LoVo (cell line): ENCODE data around the gene SH3GL1.
"Not testable (repeated sequence)": the region's sequence is repeated elsewhere in the genome, so short reads cannot be mapped to it uniquely, and the experiment has no call there.

Source experiments
- DNase-seq: peaks from one replicate; pipeline ENCODE4 v3.0.0-alpha.2; 2016; ENCODE audit warnings: low spot score

SH3GL1 gene

DNA sequence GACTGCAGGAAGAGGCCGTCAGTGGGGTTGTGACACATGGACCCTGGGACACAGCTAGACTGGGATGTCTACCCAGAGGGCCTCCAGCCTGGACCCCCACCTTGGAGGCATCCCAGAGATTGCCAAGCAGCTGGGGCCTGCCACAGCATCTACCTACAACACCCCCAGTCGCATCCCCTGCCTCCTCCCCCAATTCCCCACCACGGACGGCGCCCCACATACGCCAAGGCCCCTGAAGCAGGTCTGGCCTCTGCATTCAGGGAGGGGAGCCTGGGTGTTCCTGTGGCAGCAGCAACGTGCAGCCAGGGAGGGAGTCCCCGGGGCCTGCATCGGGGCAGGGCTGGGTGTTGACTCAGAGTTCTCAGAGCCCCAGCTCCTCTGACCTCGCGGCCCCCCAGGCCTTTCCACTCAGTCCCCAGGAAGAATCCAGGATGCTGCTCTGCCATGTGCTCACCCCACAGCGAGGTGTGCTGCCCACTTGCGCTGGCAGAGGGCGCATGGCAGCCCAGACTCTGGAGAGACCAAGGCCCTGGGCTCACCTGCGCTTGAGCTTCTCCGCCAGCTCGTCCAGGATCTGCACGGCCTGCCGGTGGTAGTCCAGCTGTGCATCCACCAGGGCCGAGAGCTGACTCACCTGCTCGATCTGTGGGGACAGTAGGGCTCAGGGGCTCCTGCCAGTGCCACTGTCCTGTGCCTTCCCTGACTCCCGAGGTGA is 37.4 kb downstream of the SH3GL1 start:
- DNase-seq: no peak

- no peak for DNase-seq
These were observed 38.1 kb downstream of the SH3GL1 start for GRCh38 chr19:4362101-4362828.

DNA sequence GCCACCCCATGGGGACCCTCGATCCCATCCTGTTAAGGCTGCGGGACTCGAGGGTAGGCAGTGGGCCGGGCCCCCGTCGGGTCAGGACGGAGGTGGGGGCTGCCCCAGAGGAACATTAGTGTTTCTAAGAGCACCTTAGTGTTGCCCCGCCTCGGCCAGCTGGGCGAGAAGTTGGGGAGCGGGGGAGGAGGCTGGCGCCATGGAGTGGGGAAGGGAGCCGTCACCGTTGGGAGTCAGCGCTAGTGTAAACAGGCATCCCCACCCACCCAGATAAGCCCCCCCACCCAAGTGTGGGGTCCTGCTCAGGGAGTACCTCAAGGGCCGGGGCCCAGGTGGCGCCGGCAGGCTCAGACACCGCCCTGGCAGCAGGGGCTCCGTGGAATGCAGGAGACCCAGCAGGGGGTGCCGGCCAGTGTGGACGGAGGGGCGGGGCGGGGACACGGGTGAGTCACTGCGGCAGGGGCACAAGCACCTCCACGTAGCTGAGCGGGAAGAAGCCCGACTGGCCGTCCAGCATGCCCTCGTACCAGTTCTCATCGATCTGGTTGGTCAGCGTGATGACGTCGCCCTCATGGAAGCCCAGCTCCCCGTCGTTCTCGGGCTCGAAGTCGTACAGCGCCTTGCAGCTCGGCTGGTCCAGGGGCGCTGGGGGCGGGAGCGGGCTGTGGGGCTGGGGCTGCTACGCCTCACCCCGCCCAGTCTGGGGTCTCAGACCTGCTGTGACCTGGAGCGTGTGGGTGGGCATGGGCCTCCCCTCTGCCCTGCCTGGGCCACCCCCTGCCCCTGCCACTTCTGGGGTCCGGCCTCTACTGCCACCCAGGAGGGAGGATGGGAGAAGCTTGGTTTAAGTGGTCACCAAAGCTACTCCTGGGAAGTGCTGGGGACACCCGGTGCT is 38.9 kb downstream of the SH3GL1 start:
- no peak for DNase-seq

DNA sequence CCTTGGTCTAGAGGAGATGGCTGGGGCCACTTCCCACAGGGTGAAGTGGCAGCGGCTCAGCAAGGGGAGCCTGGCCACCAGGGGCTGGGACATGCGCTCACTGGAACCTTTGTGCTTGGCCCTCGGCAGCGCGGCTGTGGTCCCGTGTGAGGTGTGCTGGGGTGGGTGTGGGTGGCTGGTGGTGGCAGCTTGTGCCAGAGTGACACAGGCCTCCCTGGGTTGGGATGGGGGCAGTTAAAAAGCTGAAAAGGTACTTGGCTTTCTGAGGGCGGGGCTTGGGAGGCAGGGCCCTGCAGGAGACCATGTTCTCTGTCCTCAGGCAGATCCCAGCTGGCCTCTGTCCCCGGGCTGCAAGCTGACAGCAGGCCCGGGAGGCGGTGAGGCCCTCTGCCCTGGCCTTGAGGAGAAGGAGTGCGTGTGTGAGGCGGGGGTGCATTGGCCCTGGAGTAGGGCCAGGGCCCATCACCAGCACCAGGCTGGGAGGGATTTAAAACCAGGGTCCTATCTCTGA is 39.7 kb downstream of the SH3GL1 start:
- no peak for DNase-seq

GRCh38 chr19:4360081-4360569 is 40.2 kb downstream of the SH3GL1 start:
- no peak for DNase-seq

DNA sequence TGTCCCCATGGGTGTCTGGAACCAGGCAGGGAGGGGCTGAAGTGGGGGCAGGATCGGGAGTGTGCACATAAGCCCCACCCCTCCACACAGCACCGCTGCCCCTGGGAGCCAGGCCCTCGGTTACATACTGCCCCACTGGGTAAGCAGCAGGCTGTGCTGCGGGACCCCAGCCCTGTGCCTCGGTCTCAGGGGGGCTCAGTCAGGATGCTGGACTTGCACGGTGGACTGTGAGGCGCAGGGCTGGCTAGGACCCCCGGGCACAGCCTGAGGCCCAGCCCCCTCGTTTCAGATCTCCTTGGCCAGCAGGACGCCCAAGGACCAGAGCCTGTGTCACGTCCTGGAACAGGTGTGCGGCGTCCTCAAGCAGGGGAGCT is 40.7 kb downstream of the SH3GL1 start:
- DNase-seq: no peak

GRCh38 chr19:4358709-4359626 is 41.4 kb downstream of the SH3GL1 start:
- DNase-seq: no peak

- no peak for DNase-seq
These were observed 42.4 kb downstream of the SH3GL1 start for GRCh38 chr19:4357921-4358326.

DNA sequence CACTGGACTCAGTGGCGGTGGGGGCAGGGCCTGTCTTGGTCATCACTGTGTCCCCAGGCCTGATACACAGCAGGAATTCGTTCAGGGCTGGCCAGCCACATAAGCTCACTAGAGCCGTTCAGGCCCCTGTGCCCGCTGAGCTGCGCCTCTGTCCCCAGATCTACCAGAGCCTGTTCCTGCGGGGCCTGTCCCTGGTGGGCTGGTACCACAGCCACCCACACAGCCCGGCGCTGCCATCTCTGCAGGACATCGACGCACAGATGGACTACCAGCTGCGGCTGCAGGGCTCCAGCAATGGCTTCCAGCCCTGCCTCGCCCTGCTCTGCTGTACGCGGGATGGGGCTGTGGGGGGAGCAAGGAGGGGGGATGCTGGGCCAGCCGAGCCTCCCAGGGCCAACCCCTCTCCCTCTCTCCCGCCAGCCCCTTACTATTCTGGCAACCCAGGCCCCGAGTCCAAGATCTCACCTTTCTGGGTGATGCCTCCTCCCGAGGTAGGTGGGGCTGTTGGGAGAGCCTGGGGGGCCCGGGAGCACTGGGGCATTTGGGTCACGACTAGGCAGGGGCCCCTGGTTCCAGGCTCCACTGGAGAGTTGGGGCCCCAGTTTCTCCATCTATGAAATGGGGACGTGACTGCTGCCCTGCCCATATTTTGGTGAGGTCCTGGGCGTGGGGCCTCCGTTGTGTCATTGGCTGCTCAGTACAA is 43.1 kb downstream of the SH3GL1 start:
- DNase-seq: no peak

DNA sequence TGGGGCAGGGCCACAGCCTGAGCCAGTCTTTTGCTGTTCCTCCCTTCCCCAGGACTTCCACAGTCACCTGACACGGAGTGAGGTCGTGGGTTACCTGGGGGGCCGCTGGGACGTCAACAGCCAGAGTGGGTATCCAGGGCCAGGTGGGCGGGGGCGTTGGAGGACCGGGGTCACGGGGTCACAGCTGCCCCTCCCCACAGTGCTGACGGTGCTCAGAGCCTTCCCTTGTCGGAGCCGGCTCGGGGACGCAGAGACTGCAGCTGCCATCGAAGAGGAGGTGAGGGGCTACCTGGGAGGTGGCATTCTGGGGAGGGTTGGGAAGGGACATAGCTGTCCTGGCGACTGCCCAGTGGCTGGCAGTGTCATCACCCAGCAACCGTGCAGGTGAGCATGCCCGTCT is 45.5 kb downstream of the SH3GL1 start:
- DNase-seq: no peak

- DNase-seq: no peak
These were observed 46.1 kb downstream of the SH3GL1 start for GRCh38 chr19:4354282-4354681.

DNA sequence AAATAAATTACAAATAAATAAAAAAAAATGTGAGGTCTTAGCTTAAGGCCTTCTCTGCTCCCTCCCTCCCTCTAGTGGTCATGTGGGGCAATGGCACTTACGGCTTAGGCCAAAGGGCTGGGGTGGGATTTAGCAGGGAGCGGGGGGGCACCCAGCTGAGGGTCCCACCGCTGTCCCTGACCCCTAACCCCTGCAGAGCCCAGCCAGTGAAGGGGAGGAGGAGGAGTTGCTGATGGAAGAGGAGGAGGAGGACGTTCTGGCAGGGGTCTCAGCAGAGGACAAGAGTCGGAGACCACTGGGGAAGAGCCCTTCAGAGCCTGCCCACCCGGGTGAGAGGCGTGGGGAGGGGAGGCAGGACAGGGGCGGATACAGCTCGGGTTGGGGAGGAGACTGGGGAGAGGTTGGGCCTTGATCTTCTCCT is 47.6 kb downstream of the SH3GL1 start:
- peak; percentile 56 for DNase-seq

DNA sequence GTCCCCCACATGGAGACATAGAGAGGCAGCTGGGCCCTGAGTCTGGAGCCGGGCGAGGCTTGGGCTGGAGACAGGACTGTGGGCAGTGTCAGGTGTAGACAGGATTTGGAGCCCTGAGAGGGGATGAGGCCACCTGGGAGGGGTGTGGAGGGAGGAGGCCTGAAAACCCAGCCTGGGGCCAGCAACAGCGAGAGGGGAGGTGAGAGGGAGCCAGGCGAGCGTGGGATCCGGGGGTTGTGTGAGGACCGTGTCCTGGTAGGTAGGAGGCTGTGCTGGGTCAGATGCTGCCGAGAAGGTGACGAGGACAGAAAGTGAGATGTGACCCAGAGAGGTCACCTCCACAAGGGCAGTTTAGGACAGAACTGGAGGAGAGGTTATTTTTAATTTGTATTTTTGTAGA is 49.6 kb downstream of the SH3GL1 start:
- no peak for DNase-seq

GRCh38 chr19:4350111-4350510 is 50.2 kb downstream of the SH3GL1 start:
- no peak for DNase-seq

DNA sequence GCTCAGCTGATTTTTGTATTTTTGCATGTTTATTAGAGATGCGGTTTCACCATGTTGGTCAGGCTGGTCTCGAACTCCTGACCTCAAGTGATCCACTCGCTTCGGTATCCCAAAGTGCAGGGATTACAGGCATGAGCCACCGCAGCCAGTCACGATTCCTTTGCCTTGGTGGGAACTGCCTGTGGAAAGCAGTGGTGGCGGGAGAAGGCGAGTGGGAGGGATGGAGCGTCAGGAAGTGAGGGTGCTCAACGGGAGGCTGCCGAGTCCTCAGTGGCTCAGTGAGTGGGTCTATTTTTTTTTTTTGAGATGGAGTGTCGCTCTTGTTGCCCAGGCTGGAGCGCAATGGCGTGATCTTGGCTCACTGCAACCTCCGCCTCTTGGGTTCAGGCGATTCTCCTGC is 51.1 kb downstream of the SH3GL1 start:
- not testable (repeated sequence) for DNase-seq

GRCh38 chr19:4347521-4347920 is 52.8 kb downstream of the SH3GL1 start:
- no peak for DNase-seq

GRCh38 chr19:4346020-4346383 is 54.3 kb downstream of the SH3GL1 start:
- no peak for DNase-seq

DNA sequence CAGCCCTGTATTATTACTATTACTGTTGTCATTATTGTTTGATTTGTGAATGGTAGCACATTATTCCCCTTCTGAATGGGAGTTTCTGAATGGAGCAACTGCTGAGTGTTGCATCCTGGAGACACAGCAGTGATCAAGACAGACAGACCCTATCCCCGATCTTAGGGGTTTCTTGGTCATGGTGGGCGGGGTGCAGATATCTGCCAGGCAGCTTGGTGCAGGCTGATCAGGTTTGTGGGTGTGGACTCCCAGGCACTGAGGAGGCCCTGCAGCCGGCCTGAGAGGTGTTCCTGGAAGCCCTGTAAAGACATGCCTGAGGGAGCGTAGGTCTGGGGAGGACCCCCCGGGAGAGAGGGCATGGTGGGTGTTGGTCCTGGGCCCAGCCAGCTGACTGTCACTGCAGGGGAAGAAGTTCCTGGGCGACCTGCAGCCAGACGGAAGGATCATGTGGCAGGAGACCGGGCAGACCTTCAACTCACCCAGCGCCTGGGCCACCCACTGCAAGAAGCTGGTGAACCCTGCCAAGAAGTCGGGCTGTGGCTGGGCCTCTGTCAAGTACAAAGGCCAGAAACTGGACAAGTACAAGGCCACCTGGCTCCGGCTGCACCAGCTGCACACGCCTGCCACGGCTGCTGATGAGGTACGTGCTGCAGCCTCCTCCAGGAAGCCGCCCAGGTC is 54.9 kb downstream of the SH3GL1 start:
- DNase-seq: no peak

GRCh38 chr19:4343370-4344307 is 56.7 kb downstream of the SH3GL1 start, which contains the start of gene MPND:
MPND (plus strand) TSS chr19:4343562; CDS start chr19:4343594, 32 bp downstream.
- peak; percentile 87 for DNase-seq
